ENCODE measurements around the gene RAB3IP. TPM values are rescaled to one million over a fixed set of nuclear protein-coding genes. Genes with fewer than 3 reads are reported as not detected.
"Not testable (repeated sequence)": the region's sequence is repeated elsewhere in the genome, so short reads cannot be mapped to it uniquely, and the experiment has no call there.

The RAB3IP gene
- total RNA-seq, 1 experiment from 2014 or later, result 16.7 TPM

DNA sequence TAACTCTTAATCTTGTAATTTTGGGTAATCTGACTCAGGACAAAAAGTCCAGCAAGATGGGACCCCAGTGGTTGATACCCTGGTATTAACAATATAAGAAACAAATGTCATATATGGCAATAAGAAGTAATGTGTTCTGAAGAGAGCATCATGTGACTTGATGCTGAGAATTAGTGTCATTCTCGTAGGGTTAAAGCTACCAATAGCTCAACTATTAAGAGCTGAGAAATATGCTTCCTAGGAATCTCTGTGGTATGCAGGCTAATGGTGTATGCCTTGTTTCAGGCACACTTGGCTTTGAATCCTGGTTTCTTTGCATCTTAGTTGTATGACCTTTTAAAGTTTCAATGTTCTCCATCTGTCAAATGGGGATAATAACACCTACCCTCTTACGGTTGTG, 95.5 kb downstream of the RAB3IP start:
- no peak for DNase-seq (ENCODE audit: extremely low read depth, low read depth)

DNA sequence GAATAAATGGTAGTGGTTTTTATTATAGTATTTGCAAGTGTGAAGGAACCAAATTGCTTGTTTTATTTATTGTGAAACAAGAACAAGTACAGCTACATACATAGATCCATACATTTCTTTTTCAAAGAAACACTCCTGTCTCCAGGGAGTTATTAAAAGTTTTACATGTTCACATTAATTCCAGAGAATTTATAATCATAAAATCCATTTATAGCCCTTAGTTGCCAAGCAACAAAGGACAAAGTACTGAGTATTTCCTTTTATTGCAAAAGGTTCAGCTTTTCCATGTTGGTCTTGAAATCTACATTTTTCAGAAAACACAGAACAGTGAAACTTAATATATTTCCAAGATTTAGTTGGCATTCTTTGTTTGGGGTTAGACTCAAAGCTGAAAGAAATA, 95.9 kb downstream of the RAB3IP start:
- DNase-seq (ENCODE audit: extremely low read depth, low read depth), result no peak

DNA sequence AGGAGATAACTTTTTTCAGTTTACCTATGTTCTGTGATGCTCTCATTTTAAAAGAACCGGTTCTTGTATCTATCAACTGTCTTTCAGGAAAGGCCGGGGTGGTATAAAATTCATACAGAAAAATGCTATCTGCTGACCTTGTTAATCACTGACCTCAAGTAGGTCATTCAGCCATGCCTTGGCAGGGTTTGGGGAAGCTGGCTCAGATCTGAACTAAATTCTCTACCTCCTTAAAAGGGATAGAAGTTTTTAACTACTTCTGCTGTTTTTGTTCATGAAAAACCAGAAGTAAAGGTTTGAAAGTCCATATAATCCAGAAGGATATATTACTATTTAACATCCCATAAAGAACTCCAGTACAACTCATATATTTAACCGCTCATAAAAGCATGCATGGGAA, 96.4 kb downstream of the RAB3IP start:
- no peak for DNase-seq (ENCODE audit: extremely low read depth, low read depth)

DNA sequence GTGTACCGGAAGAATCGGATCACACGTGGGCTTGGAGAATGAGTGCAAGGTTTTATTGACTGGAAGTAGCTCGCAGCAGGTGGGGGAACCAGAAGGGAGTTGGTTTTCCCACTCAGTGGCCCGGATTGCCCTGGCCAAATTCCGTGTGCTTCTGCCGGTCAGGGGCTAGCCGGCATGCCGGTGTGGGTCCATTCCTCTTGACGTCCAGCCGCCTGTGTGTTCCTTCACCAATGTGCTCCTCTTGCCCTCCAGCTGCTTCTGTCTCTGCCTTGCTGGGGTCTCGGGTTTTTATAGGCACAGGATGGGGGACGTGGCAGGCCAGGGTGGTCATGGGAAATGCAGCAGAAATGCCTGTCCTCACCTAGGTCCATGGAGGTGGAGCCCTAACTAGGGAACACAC, 97.4 kb downstream of the RAB3IP start:
- DNase-seq (ENCODE audit: extremely low read depth, low read depth), result no peak

DNA sequence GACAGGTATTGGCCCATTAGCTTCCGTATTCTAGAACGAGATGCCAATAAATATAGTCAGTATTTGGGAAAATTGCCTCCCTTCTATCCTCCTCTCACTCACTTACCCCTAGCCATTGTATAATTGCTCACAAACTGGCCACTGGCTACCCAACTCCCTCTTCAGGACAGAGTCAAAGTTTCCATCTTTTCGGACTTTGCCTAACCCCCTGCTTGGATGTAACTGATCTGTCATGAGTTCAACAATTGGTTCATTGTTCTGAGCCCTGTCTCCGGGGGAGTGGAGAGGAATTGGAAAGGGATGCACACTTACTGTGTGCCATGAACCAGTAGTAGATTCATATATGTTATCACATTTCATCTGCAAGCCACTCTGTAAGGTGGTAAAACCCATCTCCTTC, 98.5 kb downstream of the RAB3IP start:
- DNase-seq (ENCODE audit: extremely low read depth, low read depth), result no peak

DNA sequence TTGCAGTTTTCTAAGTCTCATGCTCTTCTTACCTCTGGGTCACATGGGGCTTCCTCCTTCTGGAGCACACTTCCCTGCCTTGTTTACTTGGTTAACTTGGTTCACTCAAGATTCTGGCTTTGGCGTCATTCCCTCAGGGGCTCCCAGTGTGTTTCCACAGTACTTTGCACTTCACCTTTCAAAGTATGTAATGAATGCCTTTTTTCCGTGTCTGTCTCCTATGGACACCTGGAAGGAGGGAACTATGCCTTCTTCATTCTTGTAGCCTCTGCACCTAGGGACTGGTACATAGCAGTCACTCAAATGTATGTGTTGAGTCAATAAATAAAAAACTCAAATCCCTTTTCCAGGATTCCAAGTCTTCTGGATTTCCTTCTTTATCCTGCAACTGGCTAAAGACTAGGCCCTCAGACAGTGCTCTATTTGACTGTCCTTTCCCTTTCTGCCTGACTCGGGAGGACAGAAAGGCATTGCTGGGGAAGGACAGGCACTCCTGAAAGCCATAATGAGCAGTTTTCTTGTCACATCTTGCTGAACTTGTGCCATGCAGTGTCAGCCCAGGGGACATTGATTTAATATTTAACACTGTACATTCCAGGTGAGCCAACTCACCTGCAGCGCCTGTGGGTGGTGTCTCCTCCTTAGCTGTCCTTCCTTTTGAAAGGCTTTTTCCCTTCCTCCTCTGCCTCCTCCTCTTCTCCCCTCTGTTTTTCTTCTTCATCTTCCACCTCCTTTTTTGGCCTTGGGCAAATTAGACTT, 99.2 kb downstream of the RAB3IP start:
- no peak for DNase-seq (ENCODE audit: extremely low read depth, low read depth)

DNA sequence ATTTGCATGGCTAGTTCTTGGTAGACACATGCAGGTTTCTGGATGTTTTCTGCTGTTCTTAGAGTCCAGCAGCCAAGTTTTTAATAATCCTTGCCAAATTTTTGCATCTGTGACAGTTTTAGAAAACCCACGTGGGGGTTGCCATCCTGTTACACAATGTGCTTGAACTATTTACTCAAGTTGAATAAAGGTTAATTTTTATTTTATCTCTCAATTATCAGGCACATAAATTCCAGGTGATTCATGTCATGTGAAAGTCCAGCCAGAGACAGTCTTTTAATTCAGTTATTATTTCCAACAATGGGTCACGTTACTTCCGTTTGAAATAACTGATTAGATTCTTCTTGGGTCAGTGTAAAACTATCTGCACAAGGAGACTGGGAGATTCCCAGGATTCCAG, 102.1 kb downstream of the RAB3IP start:
- no peak for DNase-seq (ENCODE audit: extremely low read depth, low read depth)

DNA sequence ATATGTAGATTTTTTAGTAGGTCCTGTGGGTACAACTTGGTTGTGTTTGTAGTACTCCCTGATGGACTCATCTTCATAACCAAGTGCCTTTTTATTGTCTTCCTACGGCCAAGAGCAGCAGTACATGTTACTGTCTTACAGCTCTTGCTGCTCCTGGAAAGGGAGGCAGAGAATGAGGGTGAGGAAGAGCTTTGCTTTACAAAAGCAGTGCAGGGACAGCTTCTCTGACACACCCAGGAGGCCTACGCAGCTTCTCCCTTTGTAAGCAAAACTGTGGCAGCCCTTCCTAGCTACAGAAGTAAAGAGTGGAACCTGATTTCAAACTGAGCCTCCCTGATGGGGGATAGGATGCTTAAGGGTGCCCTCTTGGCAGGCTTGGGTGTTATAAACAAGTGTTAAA, 104.9 kb downstream of the RAB3IP start:
- no peak for DNase-seq (ENCODE audit: extremely low read depth, low read depth)

DNA sequence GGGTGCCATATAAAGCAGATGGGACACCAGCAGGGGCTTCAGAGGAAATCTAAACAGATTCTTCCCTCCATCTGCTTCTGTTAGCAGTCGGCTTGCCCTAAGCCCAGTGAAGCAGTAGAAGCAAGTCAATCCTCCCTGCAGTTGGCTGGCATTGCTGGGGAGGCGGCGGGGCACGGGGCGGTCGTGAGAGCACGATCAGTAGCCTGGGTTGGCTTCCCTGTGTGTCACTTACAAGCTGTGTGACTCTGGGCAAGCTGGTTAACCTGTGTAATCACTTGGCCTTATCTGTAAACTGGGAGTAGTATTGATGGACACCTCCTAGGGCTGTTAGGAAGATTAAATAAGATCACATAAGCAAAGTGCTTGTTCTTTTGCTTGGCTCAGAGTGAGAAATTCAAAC, 105.8 kb downstream of the RAB3IP start:
- no peak for DNase-seq (ENCODE audit: extremely low read depth, low read depth)

DNA sequence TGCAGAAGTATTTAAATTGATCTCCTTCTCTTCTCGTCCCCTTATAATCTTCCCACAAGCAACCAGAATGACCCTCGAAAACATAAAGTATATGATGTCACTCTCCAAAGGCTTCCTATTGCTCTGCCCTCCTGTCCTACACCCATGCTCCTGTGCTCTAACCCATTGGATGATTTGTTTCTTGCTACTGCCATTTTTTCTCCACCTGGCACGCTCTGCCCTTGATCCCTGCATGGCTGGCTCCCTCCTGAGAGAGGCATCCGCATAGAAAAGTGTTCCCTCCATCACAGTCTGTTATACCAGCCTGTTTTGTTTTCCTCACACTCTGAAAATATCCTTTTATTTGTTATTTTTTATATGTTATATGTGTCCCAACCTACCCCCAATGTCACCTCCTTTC, 106.2 kb downstream of the RAB3IP start:
- DNase-seq (ENCODE audit: extremely low read depth, low read depth), result no peak

DNA sequence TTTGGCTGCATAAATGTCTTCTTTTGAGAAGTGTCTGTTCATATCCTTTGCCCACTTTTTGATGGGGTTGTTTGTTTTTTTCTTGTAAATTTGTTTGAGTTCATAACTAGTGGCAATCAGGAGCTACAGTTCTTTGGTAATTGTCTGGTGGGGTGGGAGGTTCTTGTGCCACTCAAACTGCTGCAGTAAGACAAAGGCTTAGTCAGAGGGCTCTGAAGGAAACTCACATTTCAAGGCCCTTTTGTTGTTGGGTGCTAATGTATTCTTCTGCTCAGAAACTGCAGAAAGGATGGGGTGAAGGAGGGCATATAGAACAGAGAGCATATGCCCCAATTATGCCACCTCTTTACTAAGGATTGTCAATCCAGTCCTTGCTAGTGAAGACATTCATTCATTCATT, 108.3 kb downstream of the RAB3IP start:
- no peak for DNase-seq (ENCODE audit: extremely low read depth, low read depth)

DNA sequence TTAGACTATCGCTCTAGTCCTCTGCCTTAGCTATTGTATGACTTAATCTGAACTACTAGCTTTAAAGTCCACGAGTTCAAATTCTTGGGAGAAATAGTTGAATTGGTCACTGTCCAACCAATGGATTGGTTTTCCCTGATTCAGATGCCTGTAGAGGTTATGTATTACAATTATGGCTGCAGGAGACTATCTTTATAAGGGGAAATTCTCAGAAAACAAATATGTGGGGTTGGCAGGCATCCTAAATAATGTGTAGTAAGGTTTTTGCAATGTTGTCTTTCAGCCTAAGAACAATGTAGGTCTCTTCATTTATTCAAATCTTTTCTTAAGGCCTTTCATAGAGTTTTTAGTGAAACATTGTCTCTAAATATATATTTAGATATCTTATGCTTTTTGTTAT, 113.3 kb downstream of the RAB3IP start:
- no peak for DNase-seq (ENCODE audit: extremely low read depth, low read depth)

DNA sequence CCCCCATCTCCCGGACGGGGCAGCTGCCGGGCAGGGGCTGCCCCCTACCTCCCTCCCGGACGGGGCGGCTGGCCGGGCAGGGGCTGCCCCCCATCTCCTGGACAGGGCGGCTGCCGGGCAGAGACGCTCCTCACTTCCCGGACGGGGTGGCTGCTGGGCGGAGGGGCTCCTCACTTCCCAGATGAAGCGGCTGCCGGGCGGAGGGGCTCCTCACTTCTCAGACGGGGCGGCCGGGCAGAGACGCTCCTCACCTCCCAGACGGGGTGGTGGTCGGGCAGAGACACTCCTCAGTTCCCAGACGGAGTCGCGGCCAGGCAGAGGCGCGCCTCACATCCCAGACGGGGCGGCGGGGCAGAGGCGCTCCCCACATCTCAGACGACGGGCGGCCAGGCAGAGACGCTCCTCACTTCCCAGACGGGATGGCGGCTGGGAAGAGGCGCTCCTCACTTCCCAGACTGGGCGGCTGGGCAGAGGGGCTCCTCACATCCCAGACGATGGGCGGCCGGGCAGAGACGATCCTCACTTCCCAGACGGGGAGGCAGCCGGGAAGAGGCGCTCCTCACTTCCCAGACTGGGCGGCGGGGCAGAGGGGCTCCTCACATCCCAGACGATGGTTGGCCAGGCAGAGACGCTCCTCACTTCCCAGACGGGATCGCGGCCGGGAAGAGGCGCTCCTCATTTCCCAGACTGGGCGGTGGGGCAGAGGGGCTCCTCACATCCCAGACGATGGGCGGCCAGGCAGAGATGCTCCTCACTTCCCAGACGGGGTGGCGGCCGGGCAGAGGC, 114.7 kb downstream of the RAB3IP start:
- DNase-seq (ENCODE audit: extremely low read depth, low read depth), result not testable (repeated sequence)

DNA sequence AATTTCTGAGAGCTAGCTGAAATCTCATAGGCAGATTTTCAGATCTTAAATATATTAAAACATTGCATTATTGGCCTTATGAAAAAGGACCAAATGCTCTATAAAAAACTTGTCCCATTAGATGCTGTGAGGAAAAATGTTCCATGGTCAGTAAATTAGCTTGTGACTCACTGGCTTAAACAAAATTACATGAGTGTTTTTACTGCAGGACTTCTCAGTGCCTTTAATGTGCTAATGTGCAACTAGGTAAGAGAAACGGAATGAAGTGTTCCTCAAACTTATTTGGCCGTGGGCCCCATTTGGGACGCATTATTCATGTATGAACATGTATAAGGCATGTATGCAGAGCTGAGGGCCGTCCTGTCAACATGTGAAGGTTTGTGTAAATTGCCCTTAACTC, 128.0 kb downstream of the RAB3IP start:
- DNase-seq (ENCODE audit: extremely low read depth, low read depth), result no peak

DNA sequence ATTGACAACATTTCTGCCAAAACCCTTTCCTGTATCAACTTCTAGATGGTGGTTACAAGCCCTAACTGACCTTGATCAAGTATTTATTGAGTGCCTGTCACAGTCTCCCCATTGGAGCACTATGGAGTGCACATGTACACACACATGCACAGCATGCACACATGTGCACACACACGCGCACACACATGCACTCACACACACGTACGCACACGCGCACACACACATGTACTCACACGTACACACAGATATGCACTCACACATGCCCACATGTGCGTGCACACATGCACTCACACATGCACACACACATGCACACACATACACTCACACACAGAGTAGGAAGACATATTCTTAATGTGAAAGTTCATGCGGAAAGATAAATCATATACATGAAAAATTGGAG, 130.0 kb downstream of the RAB3IP start:
- DNase-seq (ENCODE audit: extremely low read depth, low read depth), result no peak

DNA sequence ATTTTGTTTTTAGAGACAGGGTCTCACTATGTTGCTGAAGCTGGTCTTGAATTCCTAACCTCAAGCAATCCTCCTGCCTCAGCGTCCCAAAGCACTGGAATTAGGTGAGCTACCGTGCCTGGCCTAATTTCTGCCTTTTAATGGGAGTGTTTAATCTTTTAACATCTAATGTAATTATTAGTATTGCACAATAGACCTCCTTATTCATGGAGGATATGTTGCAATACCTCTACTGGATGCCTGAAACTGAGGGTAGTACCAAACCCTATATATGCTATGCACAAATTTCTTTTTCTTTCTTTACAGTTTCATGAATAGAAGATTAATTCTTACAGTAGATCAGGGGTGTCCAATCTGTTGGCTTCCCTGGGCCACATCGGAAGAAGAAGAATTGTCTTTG, 134.1 kb downstream of the RAB3IP start:
- DNase-seq (ENCODE audit: extremely low read depth, low read depth), result no peak

Other genes with a start within 250 kb of the RAB3IP start
- 332 and 348 TPM in 2 replicates for gene CCT2, start 153.4 kb upstream of the RAB3IP start, total RNA-seq (2014; rRNA removed; shearing (Covaris generic))
- not detected in 2 replicates for gene LRRC10, start 128.0 kb upstream of the RAB3IP start, total RNA-seq (2014; rRNA removed; shearing (Covaris generic))
- not detected in 2 replicates for gene BEST3, start 39.6 kb upstream of the RAB3IP start, total RNA-seq (2014; rRNA removed; shearing (Covaris generic))
- not detected in 2 replicates for gene MYRFL, start 86.4 kb downstream of the RAB3IP start, total RNA-seq (2014; rRNA removed; shearing (Covaris generic))